H1 (cell line): ENCODE measurements around the gene PEX14. TPM values are rescaled to one million over a fixed set of nuclear protein-coding genes. Genes with fewer than 3 reads are reported as not detected.

Experiments used
- BACH1 ChIP-seq: IDR thresholded peaks from 2 replicates; pipeline ENCODE4 v1.6.1; 2012; ENCODE audit warnings: low read length, improper control_type of control experiment
- CBX8 ChIP-seq: fragments of 300-800, 300-1000 bp; sonication (generic); IDR thresholded peaks from 2 replicates; pipeline ENCODE4 v1.7.1; 2016; ENCODE audit warnings: low read depth, low read length, borderline replicate concordance
- GTF2F1 ChIP-seq: IDR thresholded peaks from 2 replicates; pipeline ENCODE4 v1.6.1; 2012; ENCODE audit warnings: low read depth, low read length, improper control_type of control experiment, borderline replicate concordance
- SP4 ChIP-seq: IDR thresholded peaks from 2 replicates; pipeline ENCODE4 v1.6.1; 2012; ENCODE audit warnings: low read length, inconsistent platforms
- SRF ChIP-seq: IDR thresholded peaks from 2 replicates; pipeline ENCODE4 v1.6.1; 2011; ENCODE audit warnings: mild to moderate bottlenecking, low read depth, low read length, moderate library complexity
- polyA plus RNA-seq, 7 experiments: library from polyadenylated mRNA; depleted of rRNA in 3 of 7; stranded (reverse) in 5 of 7; unstranded in 2 of 7; fragments of >200 nt in 5 of 7; fragments of 200-250 nt in 2 of 7; gene quantifications; 1 replicate in 5 of 7; 2 replicates in 1 of 7; 4 replicates in 1 of 7; pipeline versions ENCODE4 v1.2.1 to v1.2.3, GENCODE V29; 2011 to 2013; ENCODE audit warnings: missing spikeins in 2 of 7, mixed read lengths in 2 of 7
- total RNA-seq: library from RNA; stranded (reverse); fragmentation: NEBNext Ultra II Directional; extraction: Animal tissue kit (Norgen Biotek cat#: 25700); gene quantifications from 2 replicates; pipeline ENCODE4 v1.2.1, GENCODE V29; 2021

PEX14 gene
- total and polyA plus RNA-seq, 2 of the 8 experiments (the other 6 are each of a cell fraction or from before 2014, with no cell fraction given), result 13.0 to 19.8 TPM

DNA sequence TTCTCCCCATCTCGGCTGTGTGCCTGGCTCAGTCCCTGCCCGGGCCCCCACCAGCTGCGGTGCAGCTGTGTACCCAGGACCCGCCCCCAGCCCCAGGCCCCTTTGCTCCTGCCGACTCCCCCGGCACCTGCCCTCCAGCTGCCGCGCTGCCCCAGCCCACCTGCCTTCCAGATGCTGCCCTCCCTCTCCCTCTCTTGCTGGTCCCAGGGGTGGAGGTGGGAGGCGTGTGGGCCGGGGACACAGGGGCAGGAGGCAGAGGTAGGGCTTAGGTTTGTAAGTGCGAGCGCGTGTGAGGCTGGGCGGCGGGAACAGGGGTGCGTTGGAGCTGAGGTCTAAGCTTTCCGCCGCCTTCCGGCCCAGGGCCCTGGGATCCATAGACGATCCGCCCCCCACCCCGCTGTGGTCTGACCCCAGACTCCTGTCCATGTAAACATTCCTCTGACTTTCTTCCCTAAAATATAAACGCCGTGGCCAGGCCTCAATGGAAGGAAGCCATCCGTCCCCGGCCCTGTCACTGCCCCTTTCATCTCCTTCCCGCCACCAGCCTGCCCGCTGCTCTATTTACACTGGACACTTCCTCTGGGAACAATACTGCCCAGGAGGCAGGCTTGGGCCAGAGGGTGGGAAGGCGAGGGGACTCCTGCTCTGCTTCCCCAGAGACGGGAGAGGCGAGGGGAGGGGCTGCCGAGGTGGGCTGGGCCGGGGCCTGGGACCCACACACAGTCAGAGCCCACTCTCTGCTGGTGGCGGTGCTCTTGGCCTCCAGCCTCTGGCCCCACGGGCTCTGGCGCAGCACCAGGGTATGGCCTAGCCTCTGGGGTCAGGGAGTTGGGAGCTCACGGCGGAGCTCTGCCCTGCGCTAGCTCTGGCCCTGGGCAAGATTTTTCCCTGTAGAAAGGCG, 193.4 kb downstream of the PEX14 start (continued):
- TF ChIP-seq SRF (no peak), GTF2F1 (no peak), SP4 (no peak), BACH1 (no peak), CBX8 (no peak)
